HG03439 (cell line): Measurements from ENCODE around the gene TMED3.

ENCODE experiments used
- ATAC-seq: cut with Tn5 transposase; IDR thresholded peaks from one replicate; pipeline ENCODE4 v1.9.1; 2021; ENCODE audit warnings: mild to moderate bottlenecking, moderate library complexity; ENCODE audit not compliant: unreplicated experiment

TMED3 gene

DNA sequence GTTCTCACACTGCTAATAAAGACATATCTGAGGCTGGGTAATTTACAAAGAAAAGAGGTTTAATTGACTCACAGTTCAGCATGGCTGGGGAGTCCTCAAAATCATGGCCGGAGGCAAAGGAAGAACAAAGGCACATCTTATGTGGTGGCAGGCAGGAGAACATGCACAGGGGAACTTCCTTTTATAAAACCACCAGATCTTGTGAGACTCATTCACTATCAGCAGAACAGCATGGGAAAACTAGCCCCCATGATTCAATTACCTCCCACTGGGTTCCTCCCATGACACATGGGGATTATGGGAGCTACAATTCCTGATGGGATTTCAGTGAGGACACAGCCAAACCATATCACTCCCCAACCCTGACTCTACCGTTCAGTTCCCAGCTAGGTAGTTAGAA lies 61.5 kb downstream of the TMED3 start:
- ATAC-seq = no peak
